ENCODE results near the gene PLEKHM3. TPM values are rescaled to one million over a fixed set of nuclear protein-coding genes. Genes with fewer than 3 reads are reported as not detected.

PLEKHM3 gene
- total and polyA plus RNA-seq, 2 experiments from 2014 or later = 3.9 to 8.8 TPM

- Histone ChIP-seq H3K36me3 (ENCODE audit: insufficient read depth) (no peaks in the 10 kb centered on the region), H3F3A (replicated peaks; ENCODE audit: low read depth) (0 out of 2 replicates have a peak, but pooled peaks cover 3% of the 10 kb centered on the region), H3K79me2 (replicated peaks; ENCODE audit: insufficient read depth) (peaks cover 4% of the 10 kb centered on the region; the same call in 1 of the 2 replicates), H3K4me1 (ENCODE audit: insufficient read depth) (peaks cover 5% of the 10 kb centered on the region; the same call in 1 of the 2 replicates), H3K4me3 (peak overlapping the region; percentile 70), H2AFZ (peak overlapping the region; percentile 100), H4K20me1 (replicated peaks; ENCODE audit: insufficient read depth) (no peaks in the 10 kb centered on the region), H3K9me2 (ENCODE audit: insufficient read depth) (no peaks in the 10 kb centered on the region), H3K27me3 (ENCODE audit: insufficient read depth) (no peaks in the 10 kb centered on the region), H3K4me2 (peak overlapping the region; percentile 78), H3K27ac (ENCODE audit: low read depth) (peak overlapping the region; percentile 94)
- H3K9me3 Mint-ChIP-seq = no peaks in the 10 kb centered on the region
- peaks cover 7% of the 10 kb centered on the region; the same call in 1 of the 3 replicates for H3K4me1 Mint-ChIP-seq
- peaks cover 7% of the 10 kb centered on the region for H3K27me3 Mint-ChIP-seq (ENCODE audit: insufficient read depth, low read depth, poor library complexity)
- H3K27ac Mint-ChIP-seq = peak overlapping the region; percentile 91
- peak overlapping the region; percentile 87 for H3K4me3 Mint-ChIP-seq
- DNase-seq (ENCODE audit: low spot score) (peak; percentile 34), ATAC-seq (peak; percentile 67)
- no peaks in the 10 kb centered on the region for H3K36me3 Mint-ChIP-seq (ENCODE audit: low read depth)
- TF ChIP-seq EZH2 (IDR thresholded peaks at IDR 0.05; ENCODE audit: low read depth, unreplicated experiment) (no peak), ETS1 (IDR thresholded peaks at IDR 0.05) (no peak), EZH2phosphoT487 (IDR thresholded peaks at IDR 0.05; ENCODE audit: unreplicated experiment) (no peak), STAT1 (IDR thresholded peaks at IDR 0.05; ENCODE audit: unreplicated experiment) (no peak), CTCF (conservative IDR thresholded peaks at IDR 0.05; ENCODE audit: low read depth in 2 of 2) (no peak), ZNF462 (CRISPR knock-in tag; IDR thresholded peaks at IDR 0.05) (no peak), REST (IDR thresholded peaks at IDR 0.05; ENCODE audit: unreplicated experiment) (no peak), JUNB (IDR thresholded peaks at IDR 0.05; ENCODE audit: unreplicated experiment) (no peak), ZNF114 (CRISPR knock-in tag; IDR thresholded peaks at IDR 0.05) (no peak), NANOG (IDR thresholded peaks at IDR 0.05; ENCODE audit: borderline replicate concordance) (no peak), POLR2AphosphoS5 (IDR thresholded peaks at IDR 0.05; ENCODE audit: low read depth) (no peak), CREB1 (CRISPR knock-in tag; IDR thresholded peaks at IDR 0.05; ENCODE audit: low read depth) (no peak), ZNF331 (CRISPR knock-in tag; IDR thresholded peaks at IDR 0.05; ENCODE audit: low read depth) (no peak)
These were observed 472 bp upstream of the PLEKHM3 start for GRCh38 chr2:208025814-208026184.

Data from GM23338 (cell line).